LHCN-M2 (cell line): Measurements from ENCODE around the gene LTB4R2. TPM values are rescaled to one million over a fixed set of nuclear protein-coding genes. Genes with fewer than 3 reads are reported as not detected.
"Not testable (repeated sequence)": the region's sequence is repeated elsewhere in the genome, so short reads cannot be mapped to it uniquely, and the experiment has no call there.

Experiments
- DNase-seq: peaks from one replicate; pipeline ENCODE4 v3.0.0-alpha.2; 2012; ENCODE audit warnings: low read depth
- total RNA-seq: library from RNA; depleted of rRNA; stranded (reverse); fragments of >200 nt; gene quantifications from 2 replicates; pipeline ENCODE4 v1.2.3, GENCODE V29; 2014; rRNA removed

The LTB4R2 gene
- total RNA-seq, 1 experiment from 2014 or later = 2.5 TPM

DNA sequence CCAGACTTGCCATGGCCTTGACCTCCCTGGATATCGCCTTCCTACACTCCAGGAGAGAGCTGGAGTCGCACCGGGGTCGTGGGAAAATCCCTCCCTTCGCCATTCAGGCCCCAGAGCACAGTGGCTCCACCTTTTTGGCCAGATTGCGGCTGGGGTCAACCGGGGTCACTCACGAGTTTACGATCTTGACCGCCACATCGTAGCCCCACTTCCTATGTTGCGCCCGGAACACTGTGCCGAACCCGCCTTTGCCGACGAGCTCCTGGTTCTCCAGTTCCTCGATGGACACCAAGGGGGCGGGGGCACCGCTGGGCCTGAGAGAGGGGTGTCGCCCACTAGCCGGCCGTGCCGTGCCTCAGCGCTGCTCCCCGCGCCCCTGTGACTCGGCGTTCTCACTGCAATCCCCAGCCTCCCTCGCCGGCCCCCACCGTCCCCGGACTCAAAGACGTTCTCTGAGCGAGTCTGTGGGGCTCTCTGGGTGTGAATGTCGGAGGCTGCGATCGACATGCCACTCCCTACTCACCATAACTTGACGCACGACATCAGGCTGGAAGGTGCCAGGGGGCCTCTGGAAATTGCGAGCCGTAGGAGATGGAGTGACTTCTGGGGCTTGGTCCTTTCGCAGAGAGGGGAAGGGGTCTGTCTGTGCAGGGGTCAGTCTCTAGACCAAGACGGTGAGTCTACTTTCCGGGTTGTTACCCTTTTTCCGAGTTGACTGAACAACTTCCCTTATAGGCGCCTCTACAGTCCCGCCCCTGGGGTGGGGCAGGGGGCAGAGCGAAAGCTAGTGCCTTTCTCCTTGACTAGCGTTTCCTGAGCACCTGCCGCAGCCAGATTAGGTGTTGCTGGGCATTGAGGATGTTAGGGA, 29.6 kb downstream of the LTB4R2 start, which contains the start of gene RIPK3:
TSS of gene RIPK3 (minus strand) at position 708 of the 868 bp plus-strand sequence. CDS start at position 543, 165 bp downstream.
- DNase-seq = no peak

DNA sequence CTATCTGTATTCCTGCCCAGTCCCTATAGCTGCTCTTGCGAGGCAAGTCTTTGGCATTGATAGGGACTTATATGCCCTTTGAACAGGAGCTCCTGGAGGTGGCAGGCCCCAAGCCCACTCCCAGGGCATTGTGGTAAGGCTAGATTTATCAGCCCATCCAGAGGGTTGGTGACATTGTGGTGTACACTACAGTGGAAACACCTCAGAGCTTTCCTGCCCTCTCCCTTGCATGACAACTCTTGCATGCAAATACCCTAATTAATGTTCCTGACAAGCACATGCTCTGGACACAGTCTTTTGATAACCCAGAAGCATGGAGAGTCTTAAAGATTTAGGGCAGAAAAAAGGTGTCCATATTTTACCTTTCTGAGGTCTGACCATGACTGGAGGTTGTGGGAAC, 30.7 kb downstream of the LTB4R2 start:
- no peak for DNase-seq

GRCh38 chr14:24342889-24343288, 32.9 kb downstream of the LTB4R2 start:
- DNase-seq = no peak

- DNase-seq = no peak
Observed at GRCh38 chr14:24343795-24344660, 34.1 kb downstream of the LTB4R2 start.

GRCh38 chr14:24347134-24347533, 37.2 kb downstream of the LTB4R2 start:
- DNase-seq = no peak

GRCh38 chr14:24348186-24348585, 38.2 kb downstream of the LTB4R2 start:
- no peak for DNase-seq

- no peak for DNase-seq
Observed at GRCh38 chr14:24349742-24350141, 39.8 kb downstream of the LTB4R2 start.

- peak; percentile 50 for DNase-seq
Observed at GRCh38 chr14:24351517-24351916, 41.6 kb downstream of the LTB4R2 start.

GRCh38 chr14:24353559-24354481, 43.9 kb downstream of the LTB4R2 start:
- peak; percentile 47 for DNase-seq

GRCh38 chr14:24354482-24354825, 44.5 kb downstream of the LTB4R2 start:
- DNase-seq = not testable (repeated sequence)

GRCh38 chr14:24355009-24355408, 45.1 kb downstream of the LTB4R2 start:
- DNase-seq = no peak

GRCh38 chr14:24356208-24356607, 46.3 kb downstream of the LTB4R2 start:
- no peak for DNase-seq

- no peak for DNase-seq
Observed at GRCh38 chr14:24360281-24360680, 50.3 kb downstream of the LTB4R2 start.

DNA sequence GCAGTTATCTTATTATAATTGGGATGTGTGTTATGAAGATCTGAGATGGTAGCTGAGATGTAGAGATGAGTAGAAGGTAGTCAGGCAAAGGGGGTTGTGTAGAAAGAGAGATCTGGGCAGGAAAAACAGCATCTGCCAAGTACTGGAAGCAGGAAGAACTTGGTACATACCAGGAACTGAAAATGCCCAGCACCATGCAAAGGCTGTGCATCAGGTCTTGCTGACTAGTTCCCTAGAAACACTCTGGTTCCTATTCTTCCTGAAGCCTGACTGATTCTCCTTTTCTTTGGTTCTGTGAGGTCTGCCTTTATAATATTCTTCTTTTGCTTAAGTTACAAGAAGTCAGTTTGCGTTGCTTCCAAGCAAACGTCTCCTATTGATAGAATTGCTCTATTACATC, 51.4 kb downstream of the LTB4R2 start:
- DNase-seq = no peak

Other genes with a start within 250 kb of the LTB4R2 start
- gene CPNE6, start 238.6 kb upstream of the LTB4R2 start, total RNA-seq = not detected in 2 replicates
- gene PCK2, start 215.8 kb upstream of the LTB4R2 start, total RNA-seq = 5.1 and 9.4 TPM in 2 replicates
- 52.8 and 64.6 TPM in 2 replicates for gene DCAF11, start 195.4 kb upstream of the LTB4R2 start, total RNA-seq
- gene NRL, start 195.2 kb upstream of the LTB4R2 start, total RNA-seq = 1.6 and 3.0 TPM in 2 replicates
- gene FITM1, start 179.5 kb upstream of the LTB4R2 start, total RNA-seq = 8.0 and 12.9 TPM in 2 replicates
- gene PSME1, start 173.9 kb upstream of the LTB4R2 start, total RNA-seq = 90.0 and 143 TPM in 2 replicates
- 25.2 and 25.6 TPM in 2 replicates for gene EMC9, start 168.5 kb upstream of the LTB4R2 start, total RNA-seq
- gene PSME2, start 163.5 kb upstream of the LTB4R2 start, total RNA-seq = 48.4 and 81.9 TPM in 2 replicates
- 44.2 and 82.1 TPM in 2 replicates for gene RNF31, start 162.6 kb upstream of the LTB4R2 start, total RNA-seq
- 43.3 and 70.1 TPM in 2 replicates for gene IRF9, start 148.9 kb upstream of the LTB4R2 start, total RNA-seq
- 1.6 and 5.5 TPM in 2 replicates for gene REC8, start 138.1 kb upstream of the LTB4R2 start, total RNA-seq
- gene IPO4, start 121.3 kb upstream of the LTB4R2 start, total RNA-seq = 75.0 and 87.9 TPM in 2 replicates
- 84.2 and 85.8 TPM in 2 replicates for gene TM9SF1, start 114.7 kb upstream of the LTB4R2 start, total RNA-seq
- not detected in 2 replicates for gene TSSK4, start 104.4 kb upstream of the LTB4R2 start, total RNA-seq
- 48.6 and 54.1 TPM in 2 replicates for gene CHMP4A, start 96.7 kb upstream of the LTB4R2 start, total RNA-seq
- gene MDP1, start 94.1 kb upstream of the LTB4R2 start, total RNA-seq = 16.6 and 18.5 TPM in 2 replicates
- 260 and 318 TPM in 2 replicates for gene NEDD8, start 77.8 kb upstream of the LTB4R2 start, total RNA-seq
- gene GMPR2, start 77.2 kb upstream of the LTB4R2 start, total RNA-seq = 83.1 and 87.8 TPM in 2 replicates
- 55.9 and 56.6 TPM in 2 replicates for gene TINF2, start 67.5 kb upstream of the LTB4R2 start, total RNA-seq
- 0.38 and 2.5 TPM in 2 replicates for gene TGM1, start 47.0 kb upstream of the LTB4R2 start, total RNA-seq
- 29.0 and 29.4 TPM in 2 replicates for gene RABGGTA, start 38.5 kb upstream of the LTB4R2 start, total RNA-seq
- gene DHRS1, start 10.4 kb upstream of the LTB4R2 start, total RNA-seq = 14.4 and 16.1 TPM in 2 replicates
- gene NOP9, start 10.3 kb upstream of the LTB4R2 start, total RNA-seq = 23.0 and 23.7 TPM in 2 replicates
- gene CIDEB, start 2.2 kb upstream of the LTB4R2 start, total RNA-seq = 0.34 TPM in 1 of 2 replicates, not detected in the other
- gene LTB4R, start 1.4 kb downstream of the LTB4R2 start, total RNA-seq = 0.90 and 1.7 TPM in 2 replicates
- under 0.01 TPM in 1 of 2 replicates, not detected in the other for gene ADCY4, start 24.9 kb downstream of the LTB4R2 start, total RNA-seq
- gene RIPK3, start 29.9 kb downstream of the LTB4R2 start, total RNA-seq = not detected in 2 replicates
- gene NFATC4, start 58.0 kb downstream of the LTB4R2 start, total RNA-seq = 17.1 and 21.6 TPM in 2 replicates
- gene NYNRIN, start 88.9 kb downstream of the LTB4R2 start, total RNA-seq = 0.06 TPM in 2 replicates
- gene CBLN3, start 119.5 kb downstream of the LTB4R2 start, total RNA-seq = 1.3 and 1.9 TPM in 2 replicates
- gene KHNYN, start 119.8 kb downstream of the LTB4R2 start, total RNA-seq = 27.0 and 29.7 TPM in 2 replicates
- 22.3 and 26.6 TPM in 2 replicates for gene SDR39U1, start 132.6 kb downstream of the LTB4R2 start, total RNA-seq
- gene CMA1, start 198.1 kb downstream of the LTB4R2 start, total RNA-seq = not detected in 2 replicates